ENCODE measurements around the gene TULP4. TPM values are rescaled to one million over a fixed set of nuclear protein-coding genes. Genes with fewer than 3 reads are reported as not detected.

The TULP4 gene
- total and polyA plus RNA-seq, 2 donors (not counting 1 experiment from before 2014, with no cell fraction given): 12.0 to 90.0 TPM

DNA sequence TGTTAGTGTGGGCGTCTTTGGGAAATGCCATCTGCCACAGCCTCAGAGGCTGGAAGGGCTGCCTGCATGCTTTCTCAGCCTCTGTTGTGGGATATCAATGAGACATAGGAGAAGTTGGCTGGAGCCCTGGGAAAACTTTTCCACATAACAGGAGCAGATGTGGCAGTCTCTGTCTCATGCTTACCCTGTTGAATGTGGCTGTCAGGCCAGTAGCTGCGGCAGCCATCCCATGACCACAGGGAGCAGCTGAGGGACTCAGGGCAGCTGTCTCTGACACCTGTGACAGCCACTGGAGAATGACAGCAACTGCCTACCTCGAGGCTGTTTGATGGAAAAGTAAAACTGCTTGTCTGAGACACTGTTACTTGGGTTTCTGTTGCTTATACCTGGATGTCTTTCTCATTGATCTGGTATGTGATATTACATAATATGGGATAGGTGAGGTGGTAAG lies 64.4 kb downstream of the TULP4 start:
- peaks cover 14% of the 10 kb centered on the region for H3K79me2 ChIP-seq (ENCODE audit: control insufficient read depth, insufficient read depth, low read length)
- H2AFZ ChIP-seq (ENCODE audit: insufficient read depth, low read depth, low read length, poor library complexity, severe bottlenecking): no peak overlapping the region
- H3K27me3 ChIP-seq (replicated peaks in 1 of 4; ENCODE audit: control extremely low read depth in 1 of 4, control insufficient read depth in 3 of 4, insufficient read depth in 4 of 4, low read length in 3 of 4): no peaks in the 10 kb centered on the region
- no peaks in the 10 kb centered on the region for H3K9me3 Mint-ChIP-seq (ENCODE audit: insufficient read depth)
- H4K20me1 ChIP-seq (ENCODE audit: control insufficient read depth, insufficient read depth, low read length, poor library complexity, severe bottlenecking): peaks cover 3% of the 10 kb centered on the region
- H3K27ac Mint-ChIP-seq: no peak overlapping the region
- ATAC-seq (ENCODE audit: low read depth) (no peak), DNase-seq (no peak)
- no peak overlapping the region for H3K9ac ChIP-seq (ENCODE audit: low read length)
- H3K4me2 ChIP-seq (replicated peaks; ENCODE audit: low read depth, low read length, poor library complexity, severe bottlenecking): no peak overlapping the region
- no peak overlapping the region for H3K27ac ChIP-seq (ENCODE audit: low read length in 2 of 2)
- CTCF ChIA-PET: interaction anchor here (1.1 kb wide), 1 partner anchor 156 kb away, joined by 3 read pairs; no protein-coding TSS in a partner anchor
- H3K36me3 ChIP-seq (replicated peaks in 1 of 2; ENCODE audit: control extremely low read depth in 1 of 2, control insufficient read depth in 1 of 2, extremely low read depth in 1 of 2, insufficient read depth in 2 of 2, low read length in 1 of 2): no peaks in the 10 kb centered on the region
- TF ChIP-seq EZH2 (IDR thresholded peaks at IDR 0.05; ENCODE audit: borderline replicate concordance, insufficient read depth, low read depth, low read length, poor library complexity, severe bottlenecking): no peak
- TF ChIP-seq, protein P1, sequence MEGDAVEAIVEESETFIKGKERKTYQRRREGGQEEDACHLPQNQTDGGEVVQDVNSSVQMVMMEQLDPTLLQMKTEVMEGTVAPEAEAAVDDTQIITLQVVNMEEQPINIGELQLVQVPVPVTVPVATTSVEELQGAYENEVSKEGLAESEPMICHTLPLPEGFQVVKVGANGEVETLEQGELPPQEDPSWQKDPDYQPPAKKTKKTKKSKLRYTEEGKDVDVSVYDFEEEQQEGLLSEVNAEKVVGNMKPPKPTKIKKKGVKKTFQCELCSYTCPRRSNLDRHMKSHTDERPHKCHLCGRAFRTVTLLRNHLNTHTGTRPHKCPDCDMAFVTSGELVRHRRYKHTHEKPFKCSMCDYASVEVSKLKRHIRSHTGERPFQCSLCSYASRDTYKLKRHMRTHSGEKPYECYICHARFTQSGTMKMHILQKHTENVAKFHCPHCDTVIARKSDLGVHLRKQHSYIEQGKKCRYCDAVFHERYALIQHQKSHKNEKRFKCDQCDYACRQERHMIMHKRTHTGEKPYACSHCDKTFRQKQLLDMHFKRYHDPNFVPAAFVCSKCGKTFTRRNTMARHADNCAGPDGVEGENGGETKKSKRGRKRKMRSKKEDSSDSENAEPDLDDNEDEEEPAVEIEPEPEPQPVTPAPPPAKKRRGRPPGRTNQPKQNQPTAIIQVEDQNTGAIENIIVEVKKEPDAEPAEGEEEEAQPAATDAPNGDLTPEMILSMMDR (IDR thresholded peaks at IDR 0.05): no peak
- H3K4me3 ChIP-seq (ENCODE audit: control extremely low read depth in 1 of 5, extremely low read depth in 1 of 5, insufficient read depth in 1 of 5, low read depth in 2 of 5, low read length in 4 of 5): no peak overlapping the region
- H3K27me3 Mint-ChIP-seq: no peaks in the 10 kb centered on the region
- H3K9me3 ChIP-seq (ENCODE audit: control extremely low read depth in 1 of 3, control insufficient read depth in 2 of 3, insufficient read depth in 1 of 3, low read length in 2 of 3): no peaks in the 10 kb centered on the region
- no peak overlapping the region for H3K4me3 Mint-ChIP-seq
- intact Hi-C loops (cut with micrococcal nuclease): no loop called here
- H3K4me1 ChIP-seq (ENCODE audit: control insufficient read depth in 2 of 2, insufficient read depth in 2 of 2, low read length in 2 of 2): peaks cover 9 to 20% of the 10 kb centered on the region in 2 donors
- H3K4me1 Mint-ChIP-seq: peaks cover 30% of the 10 kb centered on the region
- 94% methylated on average over 3 of the region's 3 CpGs for WGBS (ENCODE audit: insufficient coverage)
- POLR2A ChIA-PET: no interaction called here

DNA sequence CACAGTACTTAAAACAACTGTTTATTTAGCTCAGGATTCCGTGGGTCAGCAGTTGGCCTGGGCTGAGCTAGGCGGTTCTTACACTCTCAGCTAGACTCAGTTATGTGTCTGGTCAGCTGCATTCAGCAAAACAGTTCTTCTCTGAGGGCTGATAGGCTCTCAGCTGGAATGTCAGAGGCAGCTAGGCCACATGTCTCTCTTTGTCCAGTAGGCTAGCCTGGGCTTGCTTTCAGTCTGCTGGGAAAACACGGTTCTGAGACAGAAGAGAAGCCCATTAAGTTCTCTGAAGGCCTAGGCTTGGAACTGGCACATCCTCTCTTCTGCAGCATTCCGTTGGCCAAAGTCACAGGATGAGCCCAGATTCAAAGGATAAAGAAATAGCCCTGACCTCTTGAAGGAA lies 65.6 kb downstream of the TULP4 start:
- Mint-ChIP-seq H3K27me3 (no peaks in the 10 kb centered on the region), H3K27ac (no peak overlapping the region)
- CTCF ChIA-PET: interaction anchor here (0.6 to 1.1 kb wide), 2 partner anchors 10 to 157 kb away, joined by 3 read pairs; no protein-coding TSS in a partner anchor

More for the DNA sequence above, 65.6 kb downstream of the TULP4 start:
- Histone ChIP-seq H3K27ac (ENCODE audit: low read length in 2 of 2) (no peak overlapping the region), H3K27me3 (replicated peaks in 1 of 4; ENCODE audit: control extremely low read depth in 1 of 4, control insufficient read depth in 3 of 4, insufficient read depth in 4 of 4, low read length in 3 of 4) (no peaks in the 10 kb centered on the region), H3K79me2 (ENCODE audit: control insufficient read depth, insufficient read depth, low read length) (peaks cover 17% of the 10 kb centered on the region), H3K36me3 (replicated peaks in 1 of 2; ENCODE audit: control extremely low read depth in 1 of 2, control insufficient read depth in 1 of 2, extremely low read depth in 1 of 2, insufficient read depth in 2 of 2, low read length in 1 of 2) (no peaks in the 10 kb centered on the region), H3K4me2 (replicated peaks; ENCODE audit: low read depth, low read length, poor library complexity, severe bottlenecking) (no peak overlapping the region), H3K4me1 (ENCODE audit: control insufficient read depth in 2 of 2, insufficient read depth in 2 of 2, low read length in 2 of 2) (peaks cover 9 to 20% of the 10 kb centered on the region in 2 donors), H3K9me3 (ENCODE audit: control extremely low read depth in 1 of 3, control insufficient read depth in 2 of 3, insufficient read depth in 1 of 3, low read length in 2 of 3) (no peaks in the 10 kb centered on the region), H3K4me3 (ENCODE audit: control extremely low read depth in 1 of 5, extremely low read depth in 1 of 5, insufficient read depth in 1 of 5, low read depth in 2 of 5, low read length in 4 of 5) (no peak overlapping the region), H2AFZ (ENCODE audit: insufficient read depth, low read depth, low read length, poor library complexity, severe bottlenecking) (no peak overlapping the region), H4K20me1 (ENCODE audit: control insufficient read depth, insufficient read depth, low read length, poor library complexity, severe bottlenecking) (peaks cover 8% of the 10 kb centered on the region), H3K9ac (ENCODE audit: low read length) (no peak overlapping the region)
- H3K4me3 Mint-ChIP-seq: no peak overlapping the region
- intact Hi-C loops (cut with micrococcal nuclease): no loop called here
- no peak for ATAC-seq (ENCODE audit: low read depth)
- no peaks in the 10 kb centered on the region for H3K9me3 Mint-ChIP-seq (ENCODE audit: insufficient read depth)
- no peak for DNase-seq
- POLR2A ChIA-PET: no interaction called here
- WGBS (ENCODE audit: insufficient coverage): 86% methylated on average over 3 of the region's 4 CpGs
- peaks cover 36% of the 10 kb centered on the region for H3K4me1 Mint-ChIP-seq
- TF ChIP-seq, protein P1 (IDR thresholded peaks at IDR 0.05): no peak
- no peak for TF ChIP-seq EZH2 (IDR thresholded peaks at IDR 0.05; ENCODE audit: borderline replicate concordance, insufficient read depth, low read depth, low read length, poor library complexity, severe bottlenecking)
